Tibial nerve (tissue), 4 donors: ENCODE results near the gene PLCD4. TPM values are rescaled to one million over a fixed set of nuclear protein-coding genes. Genes with fewer than 3 reads are reported as not detected.

Source experiments
- DNase-seq, 2 donors: peaks; one replicate each; pipeline ENCODE4 v3.0.0-alpha.2; 2019; ENCODE audit warnings: low spot score in 2 of 2
- H3K27ac ChIP-seq, 4 donors: fragments of 200-600 bp; sonication (generic) in 3 of 4; one replicate each; pipeline ENCODE4 v1.5.1; 2017 to 2019; ENCODE audit warnings: mild to moderate bottlenecking in 1 of 4
- H3K27me3 ChIP-seq, 2 donors: fragments of 200-600 bp; sonication (generic) in 1 of 2; one replicate each; pipeline versions ENCODE4 v1.5.1 to v1.6.0; 2017 to 2019
- H3K36me3 ChIP-seq, 3 donors: fragments of 200-600 bp; sonication (generic); one replicate each; pipeline ENCODE4 v1.5.1; 2018 to 2019
- H3K4me1 ChIP-seq, 4 donors: fragments of 200-600 bp; sonication (generic) in 3 of 4; one replicate each; pipeline ENCODE4 v1.5.1; 2017 to 2019
- H3K4me3 ChIP-seq, 4 donors: fragments of 200-600 bp; sonication (generic) in 3 of 4; one replicate each; pipeline ENCODE4 v1.5.1; 2017 to 2019; ENCODE audit warnings: mild to moderate bottlenecking in 1 of 4, moderate library complexity in 1 of 4
- H3K9me3 ChIP-seq, 4 donors: fragments of 200-600 bp; sonication (generic) in 3 of 4; one replicate each; pipeline ENCODE4 v1.5.1; 2017 to 2019
- CTCF ChIP-seq, 5 experiments: fragments of 200-600 bp in 3 of 5; fragments of 450-650 bp in 2 of 5; sonication (generic) in 3 of 5; IDR thresholded peaks; one replicate each; pipeline ENCODE4 v1.5.1; 2016 to 2019; ENCODE audit warnings: antibody characterized with exemption in 5 of 5, mild to moderate bottlenecking in 3 of 5, moderate library complexity in 2 of 5
- EP300 ChIP-seq, 2 donors: sonication (generic); formaldehyde crosslinking; IDR thresholded peaks; one replicate each; pipeline ENCODE4 v1.6.1; 2017; ENCODE audit warnings: antibody characterized with exemption in 2 of 2, mild to moderate bottlenecking in 1 of 2
- POLR2A ChIP-seq, 2 donors: fragments of 450-650 bp; IDR thresholded peaks; one replicate each; pipeline ENCODE4 v1.6.1; 2017; ENCODE audit warnings: antibody characterized with exemption in 2 of 2, mild to moderate bottlenecking in 2 of 2, moderate library complexity in 2 of 2
- WGBS, 2 donors: methylation state at CpG; one replicate each; pipeline ENCODE4 v1.1.5; 2018; 5-methylcytosine and 5-hydroxymethylcytosine counted together
- total RNA-seq, 4 donors: library from RNA; depleted of rRNA; stranded (reverse); fragments of >200 nt; gene quantifications; one replicate each; pipeline ENCODE4 v1.1.0, GENCODE V29; 2016

PLCD4 gene
- total RNA-seq, 4 donors from 2014 or later = 9.2 to 20.1 (median 13.4) TPM

- no peak overlapping the region for H3K4me3 ChIP-seq
Measured at GRCh38 chr2:218570850-218571249, 36.8 kb upstream of the PLCD4 start.

GRCh38 chr2:218576854-218577253, 30.8 kb upstream of the PLCD4 start:
- 94% methylated on average over 4 of the region's 4 CpGs for WGBS, 2 donors

More at GRCh38 chr2:218570850-218571249, 36.8 kb upstream of the PLCD4 start:
- H3K27me3 ChIP-seq = no peaks in the 10 kb centered on the region
- H3K4me1 ChIP-seq = peaks cover 0 to 53% (median 29%) of the 10 kb centered on the region in 4 donors
- H3K36me3 ChIP-seq = peaks cover 0 to 17% (median 0%) of the 10 kb centered on the region in 3 donors
- no peak for TF ChIP-seq CTCF (IDR thresholded peaks at IDR 0.05)
- no peak for TF ChIP-seq POLR2A (IDR thresholded peaks at IDR 0.05)
- TF ChIP-seq EP300 (IDR thresholded peaks at IDR 0.05) = no peak
- WGBS, 2 donors = 12 to 15% methylated on average over 6 of the region's 6 CpGs
- no peaks in the 10 kb centered on the region for H3K9me3 ChIP-seq
- peak overlapping the region in 2 of 4 donors; percentile 98 to 99 for H3K27ac ChIP-seq
- no peak for DNase-seq

GRCh38 chr2:218577482-218578220, 30.0 kb upstream of the PLCD4 start:
- H3K27ac ChIP-seq = no peak overlapping the region

More at GRCh38 chr2:218576854-218577253, 30.8 kb upstream of the PLCD4 start:
- DNase-seq = no peak
- H3K27me3 ChIP-seq = no peaks in the 10 kb centered on the region
- no peaks in the 10 kb centered on the region for H3K9me3 ChIP-seq
- H3K4me1 ChIP-seq = peaks cover 0 to 11% (median 2%) of the 10 kb centered on the region in 4 donors
- H3K36me3 ChIP-seq = peaks cover 0 to 23% (median 3%) of the 10 kb centered on the region in 3 donors
- TF ChIP-seq EP300 (IDR thresholded peaks at IDR 0.05) (no peak), CTCF (IDR thresholded peaks at IDR 0.05) (no peak), POLR2A (IDR thresholded peaks at IDR 0.05) (no peak)
- H3K27ac ChIP-seq = no peak overlapping the region
- no peak overlapping the region for H3K4me3 ChIP-seq

DNA sequence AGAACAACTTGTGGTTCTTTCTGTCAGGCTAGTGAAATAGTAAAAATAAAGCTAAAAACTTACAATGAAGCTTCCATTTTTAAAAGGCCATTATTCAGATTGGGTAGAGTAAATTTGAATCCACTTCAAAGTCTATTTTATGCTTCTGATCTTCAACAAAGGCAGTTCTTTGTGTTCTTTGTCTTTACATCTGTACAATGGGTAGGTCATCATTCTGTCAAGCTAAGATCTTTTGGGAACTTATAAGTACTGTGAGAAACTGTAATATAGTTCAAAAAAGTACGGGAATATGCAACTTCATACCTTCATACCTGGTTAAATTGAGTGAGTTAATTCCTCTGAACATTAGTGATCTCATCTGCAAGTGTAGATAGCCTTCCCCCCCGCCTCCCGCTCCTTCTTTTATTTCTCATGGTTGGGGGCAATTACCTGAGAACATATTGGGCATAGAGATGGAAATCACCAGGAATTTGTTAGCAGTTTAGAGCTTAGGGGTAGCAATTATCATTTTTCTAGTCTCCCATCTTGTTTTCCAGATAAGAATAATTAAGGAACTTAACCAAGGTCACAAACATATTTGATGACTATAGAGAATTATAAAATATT, 29.3 kb upstream of the PLCD4 start:
- H3K27me3 ChIP-seq = no peaks in the 10 kb centered on the region
- WGBS, 2 donors = 92 to 94% methylated on average over 3 of the region's 3 CpGs
- H3K4me1 ChIP-seq = peaks cover 0 to 4% (median 0%) of the 10 kb centered on the region in 4 donors
- peaks cover 0 to 28% (median 8%) of the 10 kb centered on the region in 3 donors for H3K36me3 ChIP-seq
- no peak for DNase-seq
- TF ChIP-seq EP300 (IDR thresholded peaks at IDR 0.05) = no peak
- TF ChIP-seq CTCF (IDR thresholded peaks at IDR 0.05) = no peak
- no peak for TF ChIP-seq POLR2A (IDR thresholded peaks at IDR 0.05)
- H3K4me3 ChIP-seq = no peak overlapping the region
- H3K9me3 ChIP-seq = no peaks in the 10 kb centered on the region
- H3K27ac ChIP-seq = no peak overlapping the region

More at GRCh38 chr2:218577482-218578220, 30.0 kb upstream of the PLCD4 start:
- Histone ChIP-seq H3K9me3 (no peaks in the 10 kb centered on the region), H3K27me3 (no peaks in the 10 kb centered on the region), H3K4me1 (peaks cover 0 to 4% (median 2%) of the 10 kb centered on the region in 4 donors), H3K36me3 (peaks cover 0 to 23% (median 8%) of the 10 kb centered on the region in 3 donors), H3K4me3 (no peak overlapping the region)
- no peak for DNase-seq
- no peak for TF ChIP-seq EP300 (IDR thresholded peaks at IDR 0.05)
- TF ChIP-seq POLR2A (IDR thresholded peaks at IDR 0.05) = no peak
- no peak for TF ChIP-seq CTCF (IDR thresholded peaks at IDR 0.05)
- WGBS, 2 donors = 91 to 93% methylated on average over 3 of the region's 3 CpGs

DNA sequence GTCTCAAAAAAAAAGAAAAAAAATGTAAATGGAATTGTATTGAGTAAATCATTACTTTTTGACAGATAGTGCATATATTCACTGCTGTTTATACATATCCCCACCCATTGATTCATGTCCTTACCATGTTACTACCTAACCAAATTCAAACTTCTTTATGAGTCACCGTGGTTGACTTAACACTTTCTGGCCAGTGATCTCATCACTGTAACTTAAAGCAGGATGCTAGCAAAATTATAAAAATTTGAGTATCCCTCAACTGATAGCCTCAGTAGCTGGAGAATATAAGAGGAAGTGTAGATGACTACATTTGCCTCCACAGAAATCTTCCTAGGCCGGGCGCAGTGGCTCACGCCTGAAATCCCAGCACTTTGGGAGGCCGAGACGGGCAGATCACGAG, 25.6 kb upstream of the PLCD4 start:
- TF ChIP-seq EP300 (IDR thresholded peaks at IDR 0.05) (no peak), CTCF (IDR thresholded peaks at IDR 0.05) (no peak), POLR2A (IDR thresholded peaks at IDR 0.05) (no peak)
- 94 to 96% methylated on average over 7 of the region's 7 CpGs for WGBS, 2 donors
- Histone ChIP-seq H3K27ac (no peak overlapping the region), H3K4me3 (no peak overlapping the region), H3K27me3 (no peaks in the 10 kb centered on the region), H3K36me3 (peaks cover 0 to 58% (median 15%) of the 10 kb centered on the region in 3 donors), H3K4me1 (peaks cover 0 to 4% (median 0%) of the 10 kb centered on the region in 4 donors), H3K9me3 (no peaks in the 10 kb centered on the region)
- DNase-seq = no peak
